H7 (cell line): ENCODE data around the gene CNTF. TPM values are rescaled to one million over a fixed set of nuclear protein-coding genes. Genes with fewer than 3 reads are reported as not detected.
"Not testable (repeated sequence)": the region's sequence is repeated elsewhere in the genome, so short reads cannot be mapped to it uniquely, and the experiment has no call there.

Experiments
- DNase-seq: peaks from one replicate; pipeline ENCODE4 v3.0.0; 2012
- H3K27me3 ChIP-seq: 2 replicates; pipeline ENCODE4 v1.6.0; 2011; ENCODE audit warnings: mild to moderate bottlenecking, low read length; ENCODE audit not compliant: control insufficient read depth, insufficient read depth
- H3K36me3 ChIP-seq: replicated peaks from 2 replicates; pipeline ENCODE4 v1.5.1; 2011; ENCODE audit warnings: low read length; ENCODE audit not compliant: control insufficient read depth, insufficient read depth
- H3K4me3 ChIP-seq: 2 replicates; pipeline ENCODE4 v1.5.1; 2011; ENCODE audit warnings: low read depth, mild to moderate bottlenecking, control low read depth, low read length, moderate library complexity; ENCODE audit not compliant: insufficient read depth
- total RNA-seq: library from RNA; depleted of rRNA; stranded (reverse); fragments of >200 nt; shearing (Covaris generic); gene quantifications from 2 replicates; pipeline ENCODE4 v1.2.3, GENCODE V29; 2014; rRNA removed

The CNTF gene, protein sequence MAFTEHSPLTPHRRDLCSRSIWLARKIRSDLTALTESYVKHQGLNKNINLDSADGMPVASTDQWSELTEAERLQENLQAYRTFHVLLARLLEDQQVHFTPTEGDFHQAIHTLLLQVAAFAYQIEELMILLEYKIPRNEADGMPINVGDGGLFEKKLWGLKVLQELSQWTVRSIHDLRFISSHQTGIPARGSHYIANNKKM
- 0.26 and 0.73 TPM in 2 replicates for total RNA-seq

DNA sequence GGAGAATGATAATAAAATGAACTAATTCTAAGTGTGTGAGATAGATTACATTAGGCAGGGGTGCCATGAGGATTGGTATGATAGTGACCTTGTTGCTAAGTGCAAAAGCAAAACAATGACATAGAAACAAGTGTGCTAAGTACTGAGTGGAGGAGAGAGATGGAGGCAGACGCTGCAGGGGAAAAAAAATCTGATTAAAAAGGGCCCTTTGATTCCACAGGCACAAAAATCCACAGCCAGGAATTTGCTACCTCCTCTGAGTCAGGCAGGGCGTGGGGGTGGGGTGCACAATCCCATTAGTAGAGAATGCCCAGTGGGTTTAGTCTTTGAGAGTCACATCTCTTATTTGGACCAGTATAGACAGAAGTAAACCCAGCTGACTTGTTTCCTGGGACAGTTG lies at the start of gene CNTF:
Gene CNTF (plus strand): TSS at position 322 of the 400 bp plus-strand sequence. CDS start 88 bp downstream, outside the sequence.
- Histone ChIP-seq H3K36me3 (peaks cover 14% of the 10 kb centered on the region), H3K4me3 (no peak within 1 kb of the TSS), H3K27me3 (no peaks in the 10 kb centered on the region)
- DNase-seq, result no peak

DNA sequence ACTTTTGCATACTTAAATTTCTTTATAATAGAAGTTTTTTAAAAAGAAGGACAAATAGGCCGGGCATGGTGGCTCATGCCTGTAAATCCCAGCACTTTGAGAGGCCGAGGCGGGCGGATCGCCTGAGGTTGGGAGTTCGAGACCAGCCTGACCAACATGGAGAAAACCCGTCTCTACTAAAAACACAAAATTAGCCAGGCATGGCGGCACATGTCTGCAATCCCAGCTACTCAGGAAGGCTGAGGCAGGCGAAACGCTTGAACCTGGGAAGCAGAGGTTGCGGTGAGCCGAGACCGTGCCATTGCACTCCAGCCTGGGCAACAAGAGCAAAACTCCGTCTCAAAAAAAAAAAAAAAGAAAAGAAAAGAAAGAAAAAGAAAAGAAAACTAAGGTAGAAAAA lies 49.6 kb upstream of the CNTF start:
- not testable (repeated sequence) for DNase-seq, H3K36me3 ChIP-seq, H3K4me3 ChIP-seq, H3K27me3 ChIP-seq

GRCh38 chr11:58573451-58574104 lies 48.9 kb upstream of the CNTF start:
- H3K4me3 ChIP-seq, result no peak overlapping the region
- no peaks in the 10 kb centered on the region for H3K27me3 ChIP-seq
- DNase-seq, result no peak
- no peaks in the 10 kb centered on the region for H3K36me3 ChIP-seq

DNA sequence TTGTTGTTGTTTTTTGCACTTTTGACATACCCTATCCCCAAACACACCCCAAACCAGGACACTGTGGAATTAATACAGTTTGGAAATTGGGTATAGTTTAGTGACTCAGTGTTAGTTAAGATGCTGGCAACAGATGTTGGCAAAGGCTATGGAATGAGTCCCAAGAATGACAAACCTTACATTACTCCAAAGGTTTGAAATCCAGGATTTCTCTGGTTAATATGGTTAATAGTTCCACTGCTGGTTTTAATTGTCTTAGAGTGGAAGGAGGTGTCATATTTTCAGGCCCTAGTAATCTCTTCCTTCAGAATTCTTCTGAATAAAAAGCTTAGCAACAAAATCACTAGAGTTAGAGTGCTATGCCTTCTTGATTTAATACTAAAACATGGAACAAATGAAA lies 47.6 kb upstream of the CNTF start:
- Histone ChIP-seq H3K27me3 (no peaks in the 10 kb centered on the region), H3K4me3 (no peak overlapping the region), H3K36me3 (no peaks in the 10 kb centered on the region)
- no peak for DNase-seq

GRCh38 chr11:58575377-58576020 lies 47.0 kb upstream of the CNTF start, which contains the start of gene LPXN:
Gene LPXN (minus strand): TSS chr11:58575856. CDS start chr11:58575772, 84 bp downstream.
- H3K4me3 ChIP-seq, result no peak within 1 kb of the TSS
- DNase-seq, result no peak

GRCh38 chr11:58576887-58577471 lies 45.5 kb upstream of the CNTF start:
- no peak for DNase-seq
- Histone ChIP-seq H3K27me3 (no peaks in the 10 kb centered on the region), H3K4me3 (peak overlapping the region; percentile 92), H3K36me3 (no peaks in the 10 kb centered on the region)

More at GRCh38 chr11:58575377-58576020, 47.0 kb upstream of the CNTF start, which contains the start of gene LPXN:
- Histone ChIP-seq H3K27me3 (no peaks in the 10 kb centered on the region), H3K36me3 (no peaks in the 10 kb centered on the region)

GRCh38 chr11:58577555-58578135 lies 44.8 kb upstream of the CNTF start:
- Histone ChIP-seq H3K4me3 (peak overlapping the region; percentile 92), H3K36me3 (no peaks in the 10 kb centered on the region), H3K27me3 (no peaks in the 10 kb centered on the region)
- no peak for DNase-seq

DNA sequence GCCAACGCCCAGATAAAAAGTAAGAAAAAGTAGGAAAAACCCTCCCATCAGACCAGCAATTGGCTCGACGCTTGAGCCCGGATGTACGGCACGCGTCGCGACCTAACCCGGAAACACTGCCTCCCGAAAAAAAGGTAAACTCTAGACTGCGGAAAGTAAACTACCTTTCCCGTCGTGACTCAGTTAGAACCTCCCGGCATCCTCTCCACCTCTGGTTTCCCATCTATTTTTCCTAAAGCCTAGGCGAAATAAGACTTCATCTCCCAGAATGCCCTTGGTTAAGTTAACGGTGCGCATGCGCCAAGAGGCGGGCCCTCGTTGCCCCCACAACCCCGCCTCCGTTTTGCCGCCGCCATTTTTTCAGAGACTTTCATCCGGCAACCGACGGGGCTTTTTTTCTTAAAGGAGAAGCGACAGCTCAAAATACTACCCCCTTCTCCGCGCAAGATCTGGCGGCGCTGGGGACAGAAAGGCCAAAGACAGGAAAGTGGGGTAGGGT lies 44.3 kb upstream of the CNTF start:
- no peaks in the 10 kb centered on the region for H3K36me3 ChIP-seq

DNA sequence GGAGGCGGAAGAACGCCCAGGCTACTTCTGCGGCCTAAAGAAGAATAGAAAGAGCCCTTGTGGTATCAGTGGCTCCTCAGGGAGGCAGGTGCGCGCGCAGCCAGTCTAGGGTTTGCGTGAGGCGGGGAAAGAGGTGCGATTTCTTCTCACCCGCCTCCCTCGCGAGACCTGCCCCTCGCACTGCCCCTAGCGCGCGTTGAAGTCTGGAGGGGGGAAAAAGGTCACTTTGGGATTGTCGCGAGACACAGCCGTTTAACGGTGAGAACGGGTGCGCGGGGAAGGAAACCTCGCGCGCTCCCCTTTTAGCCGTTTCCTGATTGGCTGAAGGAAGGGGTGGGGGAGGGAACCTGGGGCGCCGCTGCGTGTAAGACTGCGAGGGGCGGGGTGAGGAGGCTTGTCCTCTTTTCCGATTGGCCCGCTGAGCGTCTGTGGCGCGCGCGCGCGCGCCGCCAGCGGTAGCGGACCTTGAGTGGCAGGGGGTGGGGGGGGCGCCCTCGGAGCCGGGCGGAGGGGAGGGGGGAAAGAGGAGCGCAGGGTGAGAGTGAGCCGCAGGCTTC lies 43.8 kb upstream of the CNTF start, which contains the start of gene ZFP91:
Gene ZFP91 (plus strand): TSS at position 429 of the 557 bp plus-strand sequence. CDS start 219 bp downstream, outside the sequence.
- peak within 1 kb of the TSS; percentile 94 for H3K4me3 ChIP-seq
- no peaks in the 10 kb centered on the region for H3K27me3 ChIP-seq
- no peaks in the 10 kb centered on the region for H3K36me3 ChIP-seq
- peak; percentile 92 for DNase-seq

More for the DNA sequence above, 44.3 kb upstream of the CNTF start:
- peak overlapping the region; percentile 92 for H3K4me3 ChIP-seq
- peak; percentile 70 for DNase-seq
- no peaks in the 10 kb centered on the region for H3K27me3 ChIP-seq

- H3K27me3 ChIP-seq, result no peaks in the 10 kb centered on the region
- peak; percentile 66 for DNase-seq
- H3K36me3 ChIP-seq, result no peaks in the 10 kb centered on the region
- H3K4me3 ChIP-seq, result peak overlapping the region; percentile 94
Measured at GRCh38 chr11:58579192-58580129, 43.0 kb upstream of the CNTF start.

DNA sequence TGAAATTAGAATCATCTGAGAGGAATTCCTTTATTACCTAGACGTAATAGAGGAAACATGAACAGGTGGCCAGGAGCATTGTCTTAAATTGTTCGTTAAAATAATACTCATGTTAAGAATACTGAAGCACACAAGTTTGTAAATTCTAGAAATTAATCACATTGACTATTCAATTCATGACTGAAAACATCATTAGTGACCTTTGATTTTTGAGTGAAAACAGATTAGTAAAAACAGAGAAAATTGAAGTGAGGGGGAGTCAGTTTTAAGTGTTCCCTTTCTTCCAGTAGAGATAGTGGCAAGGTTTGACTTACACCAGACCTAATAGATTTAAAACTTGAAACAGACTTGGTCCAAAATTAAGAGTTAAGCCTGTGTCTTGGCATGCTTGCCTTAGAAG lies 42.2 kb upstream of the CNTF start:
- Histone ChIP-seq H3K36me3 (no peaks in the 10 kb centered on the region), H3K27me3 (no peaks in the 10 kb centered on the region), H3K4me3 (peak overlapping the region; percentile 94)
- no peak for DNase-seq

DNA sequence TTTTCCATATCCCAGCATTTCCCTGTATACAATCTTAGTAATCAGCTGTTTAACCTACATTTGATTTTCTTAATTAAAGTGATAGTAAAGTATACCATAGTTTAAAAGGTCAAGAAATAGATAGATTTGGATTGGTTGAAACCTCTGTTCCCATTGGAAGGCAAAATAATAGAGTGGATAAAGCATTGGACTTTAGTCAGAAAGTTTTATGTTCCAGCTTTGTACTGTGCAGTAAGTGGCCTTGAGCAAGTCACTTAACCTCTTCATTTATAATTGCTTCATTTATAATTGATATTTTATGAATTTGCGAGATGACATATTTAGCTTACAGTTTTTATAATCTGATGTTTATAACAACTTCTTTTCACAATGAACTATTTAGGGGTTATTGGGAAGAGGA lies 40.0 kb upstream of the CNTF start:
- DNase-seq, result no peak
- Histone ChIP-seq H3K4me3 (no peak overlapping the region), H3K27me3 (no peaks in the 10 kb centered on the region), H3K36me3 (no peaks in the 10 kb centered on the region)

- H3K27me3 ChIP-seq, result no peaks in the 10 kb centered on the region
- H3K4me3 ChIP-seq, result no peak overlapping the region
- H3K36me3 ChIP-seq, result no peaks in the 10 kb centered on the region
- no peak for DNase-seq
Measured at GRCh38 chr11:58586998-58587397, 35.5 kb upstream of the CNTF start.
